Measurements from ENCODE around the gene FAM234B.
A peak's percentile ranks its signal among the peaks of the same experiment; 100 is the strongest.

FAM234B gene

GRCh38 chr12:13087766-13088165 is 43.6 kb downstream of the FAM234B start:
- no peak for DNase-seq (ENCODE audit: low spot score)
- TF ChIP-seq CTCF (IDR thresholded peaks at IDR 0.05; ENCODE audit: poor library complexity, severe bottlenecking): no peak

GRCh38 chr12:13088496-13088895 is 44.3 kb downstream of the FAM234B start:
- peaks cover 7% of the 10 kb centered on the region for H3K4me1 ChIP-seq (ENCODE audit: insufficient read depth, poor library complexity, severe bottlenecking)
- no peaks in the 10 kb centered on the region for H3K9me3 ChIP-seq (ENCODE audit: severe bottlenecking)
- no peak for TF ChIP-seq CTCF (IDR thresholded peaks at IDR 0.05; ENCODE audit: poor library complexity, severe bottlenecking)
- DNase-seq (ENCODE audit: low spot score) (no peak), ATAC-seq (ENCODE audit: low read depth) (no peak)
- H3K36me3 ChIP-seq (ENCODE audit: low read depth): no peaks in the 10 kb centered on the region
- H3K4me3 ChIP-seq (ENCODE audit: severe bottlenecking): no peak overlapping the region
- H3K27me3 ChIP-seq (ENCODE audit: insufficient read depth, poor library complexity, severe bottlenecking): no peaks in the 10 kb centered on the region
- H3K27ac ChIP-seq (ENCODE audit: poor library complexity, severe bottlenecking): no peak overlapping the region

More at GRCh38 chr12:13087766-13088165, 43.6 kb downstream of the FAM234B start:
- H3K36me3 ChIP-seq (ENCODE audit: low read depth): no peaks in the 10 kb centered on the region
- ATAC-seq (ENCODE audit: low read depth): no peak
- no peak overlapping the region for H3K27ac ChIP-seq (ENCODE audit: poor library complexity, severe bottlenecking)
- H3K4me3 ChIP-seq (ENCODE audit: severe bottlenecking): no peak overlapping the region
- H3K27me3 ChIP-seq (ENCODE audit: insufficient read depth, poor library complexity, severe bottlenecking): no peaks in the 10 kb centered on the region
- H3K4me1 ChIP-seq (ENCODE audit: insufficient read depth, poor library complexity, severe bottlenecking): no peaks in the 10 kb centered on the region
- no peaks in the 10 kb centered on the region for H3K9me3 ChIP-seq (ENCODE audit: severe bottlenecking)

- ATAC-seq (ENCODE audit: low read depth) (no peak), DNase-seq (ENCODE audit: low spot score) (no peak)
- H3K4me1 ChIP-seq (ENCODE audit: insufficient read depth, poor library complexity, severe bottlenecking): peaks cover 22% of the 10 kb centered on the region
- no peak for TF ChIP-seq CTCF (IDR thresholded peaks at IDR 0.05; ENCODE audit: poor library complexity, severe bottlenecking)
- no peaks in the 10 kb centered on the region for H3K27me3 ChIP-seq (ENCODE audit: insufficient read depth, poor library complexity, severe bottlenecking)
- H3K27ac ChIP-seq (ENCODE audit: poor library complexity, severe bottlenecking): no peak overlapping the region
- no peak overlapping the region for H3K4me3 ChIP-seq (ENCODE audit: severe bottlenecking)
- no peaks in the 10 kb centered on the region for H3K36me3 ChIP-seq (ENCODE audit: low read depth)
- no peaks in the 10 kb centered on the region for H3K9me3 ChIP-seq (ENCODE audit: severe bottlenecking)
Measured at GRCh38 chr12:13090054-13090453, 45.9 kb downstream of the FAM234B start.

- Histone ChIP-seq H3K27ac (ENCODE audit: poor library complexity, severe bottlenecking) (no peak overlapping the region), H3K4me1 (ENCODE audit: insufficient read depth, poor library complexity, severe bottlenecking) (peaks cover 22% of the 10 kb centered on the region), H3K27me3 (ENCODE audit: insufficient read depth, poor library complexity, severe bottlenecking) (no peaks in the 10 kb centered on the region), H3K36me3 (ENCODE audit: low read depth) (no peaks in the 10 kb centered on the region), H3K4me3 (ENCODE audit: severe bottlenecking) (no peak overlapping the region), H3K9me3 (ENCODE audit: severe bottlenecking) (no peaks in the 10 kb centered on the region)
- TF ChIP-seq CTCF (IDR thresholded peaks at IDR 0.05; ENCODE audit: poor library complexity, severe bottlenecking): no peak
- no peak for ATAC-seq (ENCODE audit: low read depth)
- no peak for DNase-seq (ENCODE audit: low spot score)
Measured at GRCh38 chr12:13091832-13092231, 47.7 kb downstream of the FAM234B start.

GRCh38 chr12:13093191-13093847 is 49.1 kb downstream of the FAM234B start:
- ATAC-seq (ENCODE audit: low read depth): peak; percentile 50; the same call in 1 of the 3 replicates
- H3K4me3 ChIP-seq (ENCODE audit: severe bottlenecking): no peak overlapping the region
- peak overlapping the region; percentile 69 for H3K27ac ChIP-seq (ENCODE audit: poor library complexity, severe bottlenecking)
- no peaks in the 10 kb centered on the region for H3K27me3 ChIP-seq (ENCODE audit: insufficient read depth, poor library complexity, severe bottlenecking)
- no peak for DNase-seq (ENCODE audit: low spot score)
- TF ChIP-seq CTCF (IDR thresholded peaks at IDR 0.05; ENCODE audit: poor library complexity, severe bottlenecking): no peak
- H3K9me3 ChIP-seq (ENCODE audit: severe bottlenecking): no peaks in the 10 kb centered on the region
- H3K4me1 ChIP-seq (ENCODE audit: insufficient read depth, poor library complexity, severe bottlenecking): peaks cover 29% of the 10 kb centered on the region
- no peaks in the 10 kb centered on the region for H3K36me3 ChIP-seq (ENCODE audit: low read depth)

All from RWPE2 (cell line).